Esophagus muscularis mucosa (tissue), 4 donors: ENCODE results near the gene ZNF576. TPM values are rescaled to one million over a fixed set of nuclear protein-coding genes. Genes with fewer than 3 reads are reported as not detected.

ENCODE experiments used
- DNase-seq: peaks from one replicate; pipeline ENCODE4 v3.0.0-alpha.2; 2017; ENCODE audit errors: extremely low spot score
- H3K27ac ChIP-seq, 4 donors: fragments of 200-600 bp; sonication (generic); replicated peaks in 1 of 4; 1 replicate in 3 of 4; 2 replicates in 1 of 4; pipeline ENCODE4 v1.5.1; 2016 to 2019; ENCODE audit warnings: mild to moderate bottlenecking in 1 of 4
- H3K27me3 ChIP-seq, 4 donors: fragments of 200-600 bp; sonication (generic); one replicate each; pipeline versions ENCODE4 v1.5.1 to v1.6.0; 2016 to 2019
- H3K36me3 ChIP-seq, 4 donors: fragments of 200-600 bp; sonication (generic); one replicate each; pipeline ENCODE4 v1.5.1; 2016 to 2019
- H3K4me1 ChIP-seq, 4 donors: fragments of 200-600 bp; sonication (generic); one replicate each; pipeline ENCODE4 v1.5.1; 2016 to 2019
- H3K4me3 ChIP-seq, 4 donors: fragments of 200-600 bp; sonication (generic); 1 replicate in 2 of 4; 2 replicates in 2 of 4; pipeline ENCODE4 v1.5.1; 2016 to 2019; ENCODE audit warnings: mild to moderate bottlenecking in 4 of 4, moderate library complexity in 1 of 4
- H3K9me3 ChIP-seq, 4 donors: fragments of 200-600 bp; sonication (generic); 1 replicate in 3 of 4; 2 replicates in 1 of 4; pipeline ENCODE4 v1.5.1; 2016 to 2019
- EP300 ChIP-seq: sonication (generic); formaldehyde crosslinking; IDR thresholded peaks from one replicate; pipeline ENCODE4 v1.6.1; 2017; ENCODE audit warnings: antibody characterized with exemption
- POLR2A ChIP-seq: fragments of 450-650 bp; IDR thresholded peaks from one replicate; pipeline ENCODE4 v1.6.1; 2017; ENCODE audit warnings: antibody characterized with exemption, moderate library complexity, mild to moderate bottlenecking, low read depth
- POLR2AphosphoS5 ChIP-seq, 2 donors: sonication (generic); formaldehyde crosslinking; IDR thresholded peaks; one replicate each; pipeline ENCODE4 v1.6.1; 2017; ENCODE audit warnings: antibody characterized with exemption in 2 of 2
- WGBS: methylation state at CpG from one replicate; pipeline ENCODE4 v1.1.5; 2018; 5-methylcytosine and 5-hydroxymethylcytosine counted together
- intact Hi-C: fragments of 100-400 bp; cut with DNase I; formaldehyde crosslinking; loops from one replicate; pipeline ENCODE4 v1.15.1; 2023
- total RNA-seq, 4 donors: library from RNA; depleted of rRNA; stranded (reverse); fragments of >200 nt; gene quantifications; one replicate each; pipeline versions ENCODE4 v1.1.0 to v1.2.1, GENCODE V29; 2016
- TF ChIP-seq, protein P1 (sequence below), 3 experiments: fragments of 200-600 bp in 2 of 3; fragments of 450-650 bp in 1 of 3; sonication (generic) in 2 of 3; IDR thresholded peaks; one replicate each; pipeline ENCODE4 v1.5.1; 2017 to 2019; ENCODE audit warnings: antibody characterized with exemption in 3 of 3, mild to moderate bottlenecking in 2 of 3, moderate library complexity in 1 of 3

The ZNF576 gene
- total RNA-seq, 4 donors from 2014 or later: 10.0 to 18.6 (median 16.6) TPM

DNA sequence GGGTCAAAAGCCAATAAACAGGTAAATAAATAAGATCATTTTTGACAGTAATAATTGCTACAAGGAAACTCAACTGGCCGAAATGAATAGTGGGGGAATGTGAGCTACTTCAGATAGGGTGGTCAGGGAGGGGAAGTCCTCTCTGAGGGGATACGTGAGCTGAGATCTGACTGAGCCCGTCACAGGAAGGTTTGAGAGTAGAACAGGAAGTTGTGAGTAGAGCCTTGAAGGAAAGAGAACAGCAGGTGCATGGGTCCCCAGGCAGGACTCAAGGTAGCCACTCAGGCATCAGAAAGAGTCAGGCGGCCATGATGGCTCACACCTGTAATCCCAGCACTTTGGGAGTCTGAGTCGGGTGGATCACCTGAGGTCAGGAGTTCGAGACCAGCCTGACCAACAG lies 6.7 kb upstream of the ZNF576 start:
- intact Hi-C loops: no loop called here
- TF ChIP-seq, protein P1, sequence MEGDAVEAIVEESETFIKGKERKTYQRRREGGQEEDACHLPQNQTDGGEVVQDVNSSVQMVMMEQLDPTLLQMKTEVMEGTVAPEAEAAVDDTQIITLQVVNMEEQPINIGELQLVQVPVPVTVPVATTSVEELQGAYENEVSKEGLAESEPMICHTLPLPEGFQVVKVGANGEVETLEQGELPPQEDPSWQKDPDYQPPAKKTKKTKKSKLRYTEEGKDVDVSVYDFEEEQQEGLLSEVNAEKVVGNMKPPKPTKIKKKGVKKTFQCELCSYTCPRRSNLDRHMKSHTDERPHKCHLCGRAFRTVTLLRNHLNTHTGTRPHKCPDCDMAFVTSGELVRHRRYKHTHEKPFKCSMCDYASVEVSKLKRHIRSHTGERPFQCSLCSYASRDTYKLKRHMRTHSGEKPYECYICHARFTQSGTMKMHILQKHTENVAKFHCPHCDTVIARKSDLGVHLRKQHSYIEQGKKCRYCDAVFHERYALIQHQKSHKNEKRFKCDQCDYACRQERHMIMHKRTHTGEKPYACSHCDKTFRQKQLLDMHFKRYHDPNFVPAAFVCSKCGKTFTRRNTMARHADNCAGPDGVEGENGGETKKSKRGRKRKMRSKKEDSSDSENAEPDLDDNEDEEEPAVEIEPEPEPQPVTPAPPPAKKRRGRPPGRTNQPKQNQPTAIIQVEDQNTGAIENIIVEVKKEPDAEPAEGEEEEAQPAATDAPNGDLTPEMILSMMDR (IDR thresholded peaks at IDR 0.05): no peak
- TF ChIP-seq POLR2AphosphoS5 (IDR thresholded peaks at IDR 0.05) (no peak), POLR2A (no peak), EP300 (no peak)
- H3K27ac ChIP-seq: no peak overlapping the region
- peaks cover 27 to 88% (median 52%) of the 10 kb centered on the region in 4 donors for H3K36me3 ChIP-seq
- no peaks in the 10 kb centered on the region for H3K9me3 ChIP-seq
- H3K4me1 ChIP-seq: peaks cover 14 to 29% (median 21%) of the 10 kb centered on the region in 4 donors
- DNase-seq: no peak
- 85% methylated on average over 6 of the region's 6 CpGs for WGBS
- no peak overlapping the region for H3K4me3 ChIP-seq
- no peaks in the 10 kb centered on the region for H3K27me3 ChIP-seq

DNA sequence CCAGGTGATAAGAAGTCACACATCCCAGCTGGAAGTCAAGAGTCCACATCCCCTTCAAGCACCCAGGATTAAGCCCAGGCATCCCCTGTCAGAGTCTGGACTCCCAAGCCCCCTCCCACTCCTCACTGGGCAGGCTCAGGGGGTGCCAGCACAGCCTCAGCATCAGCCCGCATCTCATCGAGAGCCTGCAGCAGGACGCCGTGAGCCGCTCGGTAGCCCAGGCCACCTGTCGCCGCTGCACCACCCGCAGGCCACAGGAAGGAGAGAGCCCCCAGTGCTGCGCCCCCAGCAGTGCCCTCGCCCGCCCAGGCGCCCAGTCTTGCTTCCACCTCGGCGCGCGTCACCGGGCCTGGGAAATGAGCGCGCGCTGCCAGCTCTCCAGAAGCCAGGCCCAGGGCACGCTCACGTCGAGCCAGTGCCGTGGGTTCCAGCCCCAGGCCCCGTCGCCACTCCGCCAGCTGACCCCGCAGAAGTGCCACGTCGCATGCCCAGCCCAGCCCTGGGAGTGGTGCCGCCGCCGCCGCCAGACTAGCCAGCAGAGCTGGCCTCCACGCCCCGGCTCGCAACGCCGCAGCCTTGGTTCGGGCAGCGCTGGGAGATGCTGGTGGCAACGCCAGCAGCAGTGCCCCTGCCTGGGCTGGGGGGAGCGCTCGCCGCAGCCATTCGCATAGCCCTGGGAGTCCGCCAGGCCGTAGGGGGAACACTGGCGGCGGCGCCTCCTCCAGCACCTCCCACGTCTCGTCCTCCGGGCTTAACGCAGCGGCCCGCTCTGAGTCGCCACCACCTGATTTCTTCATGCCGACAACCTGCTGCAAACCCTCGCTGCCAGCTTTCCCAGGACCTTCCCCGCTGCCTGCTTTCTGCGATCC lies 4.3 kb upstream of the ZNF576 start:
- Histone ChIP-seq H3K27me3 (no peaks in the 10 kb centered on the region), H3K4me1 (peaks cover 24 to 46% (median 36%) of the 10 kb centered on the region in 4 donors), H3K27ac (no peak overlapping the region), H3K9me3 (no peaks in the 10 kb centered on the region), H3K4me3 (no peak overlapping the region), H3K36me3 (peaks cover 27 to 65% (median 48%) of the 10 kb centered on the region in 4 donors)
- 94% methylated on average over 38 of the region's 63 CpGs for WGBS
- TF ChIP-seq EP300 (no peak), POLR2A (no peak), POLR2AphosphoS5 (IDR thresholded peaks at IDR 0.05) (no peak)
- TF ChIP-seq, protein P1 (IDR thresholded peaks at IDR 0.05): no peak
- intact Hi-C loops: no loop called here
- no peak for DNase-seq

DNA sequence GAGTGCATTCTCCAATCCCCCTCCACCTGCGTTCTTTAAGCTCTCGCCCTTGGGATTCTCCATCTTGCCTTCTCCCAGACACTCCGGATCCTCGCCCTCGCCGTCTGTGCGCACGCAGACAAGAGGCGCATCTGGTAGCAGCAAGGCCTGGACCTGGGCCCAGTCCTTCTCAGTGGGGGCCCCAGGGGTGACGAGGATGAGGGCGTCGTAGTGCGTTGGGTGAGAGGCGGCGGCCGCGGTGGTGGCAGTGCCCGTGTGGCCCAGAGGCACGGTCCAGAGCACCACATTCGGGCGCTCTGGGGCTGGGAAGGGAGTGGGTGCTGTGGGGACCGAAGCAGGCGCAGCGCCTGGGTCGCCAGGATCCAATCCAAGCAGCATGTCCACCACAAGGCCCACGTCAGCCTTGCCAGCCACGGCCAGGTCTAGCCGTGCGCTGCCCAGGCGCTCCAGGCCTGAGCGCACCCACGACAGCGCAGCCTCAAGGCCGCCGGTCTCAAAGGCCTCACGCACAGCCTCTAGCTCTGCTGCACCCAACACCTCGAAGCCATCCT lies 3.5 kb upstream of the ZNF576 start:
- H3K36me3 ChIP-seq: peaks cover 27 to 65% (median 48%) of the 10 kb centered on the region in 4 donors
- 97% methylated on average over 30 of the region's 37 CpGs for WGBS

DNA sequence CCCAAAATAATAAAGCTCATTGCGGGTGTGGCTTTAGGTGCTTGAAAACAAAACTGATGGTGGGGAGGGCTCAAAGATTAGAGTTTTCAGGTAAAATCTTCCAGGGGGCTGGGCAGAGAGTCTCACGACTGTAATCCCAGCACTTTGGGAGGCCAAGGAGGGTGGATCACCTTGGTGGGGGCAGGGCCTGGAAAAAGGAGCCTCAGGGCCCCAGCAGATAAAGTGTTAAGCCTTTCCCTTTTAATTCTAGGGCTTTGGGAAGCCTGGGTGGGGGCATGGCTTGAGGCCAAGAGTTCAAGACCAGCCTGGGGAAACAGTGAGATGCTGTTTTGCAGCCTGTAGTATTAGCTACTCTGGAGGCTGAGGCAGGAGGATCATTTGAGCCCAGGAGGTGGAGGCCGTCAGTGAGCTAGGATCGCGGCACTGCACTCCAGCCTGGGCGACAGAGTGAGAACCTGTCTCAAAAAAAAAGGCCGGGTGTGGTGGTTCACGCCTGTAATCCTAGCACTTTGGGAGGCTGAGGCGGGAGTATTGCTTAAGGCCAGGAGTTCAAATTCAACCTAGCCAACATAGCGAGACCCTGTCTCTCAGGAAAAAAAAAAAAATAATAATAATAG lies 2.2 kb upstream of the ZNF576 start:
- intact Hi-C loops: loop anchor here (2.0 kb wide), 1 partner anchor 17 kb away; no protein-coding TSS in a partner anchor
- peaks cover 27 to 66% (median 53%) of the 10 kb centered on the region in 4 donors for H3K36me3 ChIP-seq
- TF ChIP-seq, protein P1 (IDR thresholded peaks at IDR 0.05): no peak
- TF ChIP-seq POLR2AphosphoS5 (IDR thresholded peaks at IDR 0.05): no peak
- no peak for TF ChIP-seq EP300
- no peak for TF ChIP-seq POLR2A
- no peaks in the 10 kb centered on the region for H3K9me3 ChIP-seq
- DNase-seq: no peak
- 86% methylated on average over 10 of the region's 10 CpGs for WGBS
- no peaks in the 10 kb centered on the region for H3K27me3 ChIP-seq
- peaks cover 33 to 59% (median 49%) of the 10 kb centered on the region in 4 donors for H3K4me1 ChIP-seq
- peak overlapping the region; percentile 88 to 98 (median 94) for H3K27ac ChIP-seq
- H3K4me3 ChIP-seq: peak overlapping the region; percentile 58 to 71 (median 70)

More for the DNA sequence above, 3.5 kb upstream of the ZNF576 start:
- H3K27me3 ChIP-seq: no peaks in the 10 kb centered on the region
- H3K9me3 ChIP-seq: no peaks in the 10 kb centered on the region
- intact Hi-C loops: no loop called here
- H3K4me1 ChIP-seq: peaks cover 32 to 53% (median 44%) of the 10 kb centered on the region in 4 donors
- H3K27ac ChIP-seq: no peak overlapping the region
- TF ChIP-seq POLR2AphosphoS5 (IDR thresholded peaks at IDR 0.05) (no peak), EP300 (no peak), POLR2A (no peak)
- TF ChIP-seq, protein P1 (IDR thresholded peaks at IDR 0.05): no peak
- DNase-seq: no peak
- H3K4me3 ChIP-seq: no peak overlapping the region
